ENCODE data around the gene ZNRD2.

ZNRD2 gene

DNA sequence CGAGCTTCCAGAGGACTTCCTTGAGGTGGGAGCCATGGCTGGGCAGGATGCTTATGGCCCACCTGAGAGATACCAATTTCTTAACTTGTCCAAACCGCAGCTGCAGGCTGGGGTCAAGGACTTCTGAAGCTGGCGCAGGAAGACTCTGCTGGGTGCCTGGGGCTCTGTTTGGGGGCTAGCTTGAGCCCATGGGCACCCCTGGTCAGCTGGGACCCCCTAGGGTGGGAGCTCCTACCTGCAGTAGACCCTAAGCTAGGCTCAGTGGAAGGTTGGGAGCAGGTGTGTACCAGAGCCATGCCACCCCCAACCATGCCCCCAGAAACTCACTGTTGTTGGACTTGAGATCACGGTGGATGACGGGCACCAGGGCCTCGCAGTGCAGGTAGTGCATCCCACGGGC lies 42.4 kb downstream of the ZNRD2 start:
- H3K27ac ChIP-seq: no peak overlapping the region
- H3K4me3 ChIP-seq (ENCODE audit: low read depth, low read length): no peak overlapping the region
- H3K27me3 ChIP-seq (ENCODE audit: insufficient read depth, low read depth, severe bottlenecking): no peaks in the 10 kb centered on the region
- peaks cover 40% of the 10 kb centered on the region for H3K36me3 ChIP-seq
- H3K9me3 ChIP-seq (ENCODE audit: severe bottlenecking): no peaks in the 10 kb centered on the region
- DNase-seq: no peak
- TF ChIP-seq, protein P1, sequence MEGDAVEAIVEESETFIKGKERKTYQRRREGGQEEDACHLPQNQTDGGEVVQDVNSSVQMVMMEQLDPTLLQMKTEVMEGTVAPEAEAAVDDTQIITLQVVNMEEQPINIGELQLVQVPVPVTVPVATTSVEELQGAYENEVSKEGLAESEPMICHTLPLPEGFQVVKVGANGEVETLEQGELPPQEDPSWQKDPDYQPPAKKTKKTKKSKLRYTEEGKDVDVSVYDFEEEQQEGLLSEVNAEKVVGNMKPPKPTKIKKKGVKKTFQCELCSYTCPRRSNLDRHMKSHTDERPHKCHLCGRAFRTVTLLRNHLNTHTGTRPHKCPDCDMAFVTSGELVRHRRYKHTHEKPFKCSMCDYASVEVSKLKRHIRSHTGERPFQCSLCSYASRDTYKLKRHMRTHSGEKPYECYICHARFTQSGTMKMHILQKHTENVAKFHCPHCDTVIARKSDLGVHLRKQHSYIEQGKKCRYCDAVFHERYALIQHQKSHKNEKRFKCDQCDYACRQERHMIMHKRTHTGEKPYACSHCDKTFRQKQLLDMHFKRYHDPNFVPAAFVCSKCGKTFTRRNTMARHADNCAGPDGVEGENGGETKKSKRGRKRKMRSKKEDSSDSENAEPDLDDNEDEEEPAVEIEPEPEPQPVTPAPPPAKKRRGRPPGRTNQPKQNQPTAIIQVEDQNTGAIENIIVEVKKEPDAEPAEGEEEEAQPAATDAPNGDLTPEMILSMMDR (IDR thresholded peaks at IDR 0.05; ENCODE audit: low read depth, low read length): no peak

DNA sequence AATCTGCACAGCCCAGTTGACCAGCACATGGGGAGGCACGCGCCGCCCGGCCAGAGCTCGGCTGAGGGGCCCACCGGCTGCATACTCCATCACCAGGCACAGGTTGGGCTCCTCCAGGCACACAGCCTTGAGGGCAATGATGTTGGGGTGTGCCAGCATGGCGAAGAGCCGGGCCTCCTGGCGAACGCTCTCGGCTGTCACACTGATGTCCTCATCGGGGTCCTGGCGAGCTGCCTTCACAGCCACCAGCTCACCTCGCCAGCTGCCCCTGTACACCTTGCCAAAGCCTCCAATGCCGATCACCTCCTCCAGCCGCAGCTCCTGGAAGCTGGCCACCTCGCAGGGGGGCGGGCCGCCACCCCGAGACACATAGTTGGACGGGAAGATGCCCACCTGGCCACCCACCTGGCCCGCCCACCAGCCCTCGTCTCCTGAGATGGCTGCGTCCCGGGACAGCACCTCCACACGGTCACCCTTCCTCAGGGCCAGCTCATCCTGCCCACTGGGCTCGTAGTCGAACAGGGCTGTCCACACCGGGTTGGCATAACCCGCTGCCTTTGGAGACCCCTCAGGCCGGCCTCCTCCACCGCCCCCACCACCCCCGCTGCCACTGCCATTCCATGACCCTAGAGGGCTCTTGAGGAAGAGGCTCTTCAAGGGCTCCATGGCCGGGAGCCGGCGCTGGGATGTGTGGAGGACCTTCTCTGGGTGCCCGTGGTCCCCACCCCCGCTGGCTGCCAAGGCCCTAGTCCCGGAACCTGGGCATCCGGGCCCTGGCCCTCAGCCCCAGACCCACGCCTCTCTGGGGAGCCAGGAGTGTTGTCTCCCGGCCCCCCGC lies 43.0 kb downstream of the ZNRD2 start:
- no peak for DNase-seq
- no peaks in the 10 kb centered on the region for H3K27me3 ChIP-seq (ENCODE audit: insufficient read depth, low read depth, severe bottlenecking)
- peak overlapping the region; percentile 69 for H3K27ac ChIP-seq
- H3K9me3 ChIP-seq (ENCODE audit: severe bottlenecking): no peaks in the 10 kb centered on the region
- H3K4me3 ChIP-seq (ENCODE audit: low read depth, low read length): peak overlapping the region; percentile 54
- peaks cover 46% of the 10 kb centered on the region for H3K36me3 ChIP-seq
- TF ChIP-seq, protein P1 (IDR thresholded peaks at IDR 0.05; ENCODE audit: low read depth, low read length): no peak

DNA sequence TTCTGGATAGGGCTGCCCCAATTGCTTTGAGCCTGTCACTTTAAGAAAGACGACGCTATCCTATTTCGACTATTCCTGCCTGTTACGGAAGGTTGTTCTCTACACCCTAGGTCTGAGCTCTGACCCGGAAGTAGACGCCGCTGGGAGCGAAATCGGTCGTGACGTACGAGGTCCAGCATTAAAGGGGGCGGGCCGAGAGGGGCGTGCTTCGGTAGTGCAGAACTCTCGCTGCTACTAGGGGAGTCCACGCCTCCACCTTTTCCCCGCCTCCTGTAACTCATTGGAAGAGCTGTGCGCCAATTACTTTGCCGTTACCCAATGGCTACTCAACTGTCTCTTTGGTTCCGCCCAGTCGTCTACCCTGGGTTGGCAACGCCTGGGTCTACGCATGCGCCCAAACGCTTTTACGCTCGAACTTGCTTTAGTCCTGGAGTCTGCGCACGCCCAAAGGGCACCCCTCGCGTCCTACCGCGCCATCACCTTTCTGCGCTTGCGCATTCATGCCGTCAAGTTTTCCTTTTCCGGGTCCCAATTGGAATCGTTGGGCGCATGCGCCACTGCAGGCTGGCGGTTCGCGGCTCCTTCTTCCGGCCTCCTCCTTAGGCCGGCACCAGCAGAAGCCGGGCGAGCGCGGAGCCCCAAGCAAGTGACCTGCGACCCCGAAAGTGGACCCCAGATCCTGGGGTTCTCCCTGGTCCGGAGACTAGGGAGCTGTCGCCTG lies 45.1 kb downstream of the ZNRD2 start, which contains the start of gene PCNX3:
Gene PCNX3, plus strand, starts transcription at position 548 of the 721 bp plus-strand sequence. CDS start 536 bp downstream, outside the sequence.
- DNase-seq: peak; percentile 100
- Histone ChIP-seq H3K36me3 (peaks cover 56% of the 10 kb centered on the region), H3K27me3 (ENCODE audit: insufficient read depth, low read depth, severe bottlenecking) (no peaks in the 10 kb centered on the region), H3K9me3 (ENCODE audit: severe bottlenecking) (no peaks in the 10 kb centered on the region), H3K27ac (peak within 1 kb of the TSS; percentile 86), H3K4me3 (ENCODE audit: low read depth, low read length) (peak within 1 kb of the TSS; percentile 71)
- TF ChIP-seq, protein P1 (IDR thresholded peaks at IDR 0.05; ENCODE audit: low read depth, low read length): no peak

DNA sequence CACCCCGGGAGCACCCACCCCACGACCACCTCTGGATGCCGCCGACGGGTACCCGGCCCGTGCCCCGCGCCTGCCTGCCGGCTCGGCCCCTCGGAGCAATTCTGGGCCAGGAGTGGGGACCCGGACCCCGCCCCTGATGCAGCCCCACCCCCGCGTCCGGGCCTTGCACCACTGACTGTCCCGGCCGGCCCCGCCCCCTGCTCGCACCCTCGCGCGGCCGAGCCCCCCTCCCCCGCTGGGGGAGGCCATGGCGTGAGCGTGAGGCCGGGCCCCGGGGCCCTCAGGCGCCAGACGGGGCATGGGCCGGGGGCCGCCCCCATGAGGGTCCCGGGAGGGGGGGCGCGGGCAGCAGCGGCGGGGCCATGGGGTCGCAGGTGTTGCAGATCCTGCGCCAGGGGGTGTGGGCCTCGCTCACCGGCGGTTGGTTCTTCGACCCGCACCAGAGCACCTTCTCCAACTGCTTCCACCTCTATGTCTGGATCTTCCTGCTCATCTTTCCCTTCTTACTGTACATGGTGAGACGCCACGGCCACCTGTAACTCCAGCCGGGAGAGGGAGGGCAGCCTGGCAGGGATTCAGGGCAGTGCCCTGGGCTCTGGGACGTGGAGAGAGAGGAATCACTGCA lies 45.8 kb downstream of the ZNRD2 start:
- TF ChIP-seq, protein P1 (IDR thresholded peaks at IDR 0.05; ENCODE audit: low read depth, low read length): no peak
- Histone ChIP-seq H3K27me3 (ENCODE audit: insufficient read depth, low read depth, severe bottlenecking) (no peaks in the 10 kb centered on the region), H3K36me3 (peaks cover 58% of the 10 kb centered on the region), H3K4me3 (ENCODE audit: low read depth, low read length) (peak overlapping the region; percentile 71), H3K9me3 (ENCODE audit: severe bottlenecking) (no peaks in the 10 kb centered on the region), H3K27ac (peak overlapping the region; percentile 86)
- peak; percentile 69 for DNase-seq

DNA sequence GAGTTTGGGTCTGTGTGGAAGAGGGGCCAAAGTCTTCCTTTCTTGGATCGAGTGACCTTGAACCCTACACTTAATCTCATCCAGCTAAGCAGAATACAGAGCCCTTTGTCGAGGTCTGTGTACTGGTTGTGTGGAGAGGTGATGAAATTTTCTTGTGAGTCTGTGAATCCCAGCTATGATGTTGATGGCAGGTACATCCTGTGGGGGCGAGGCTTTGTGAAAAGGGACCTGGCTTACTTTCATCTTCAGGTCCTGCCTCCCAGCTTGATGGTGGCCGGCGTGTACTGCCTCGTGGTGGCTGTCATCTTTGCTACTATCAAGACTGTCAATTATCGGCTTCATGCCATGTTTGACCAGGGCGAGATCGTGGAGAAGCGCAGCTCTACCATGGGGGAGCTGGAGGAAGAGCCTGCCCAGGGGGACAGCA lies 46.3 kb downstream of the ZNRD2 start:
- DNase-seq: no peak
- Histone ChIP-seq H3K27ac (peak overlapping the region; percentile 86), H3K36me3 (peaks cover 63% of the 10 kb centered on the region), H3K4me3 (ENCODE audit: low read depth, low read length) (peak overlapping the region; percentile 71), H3K9me3 (ENCODE audit: severe bottlenecking) (no peaks in the 10 kb centered on the region), H3K27me3 (ENCODE audit: insufficient read depth, low read depth, severe bottlenecking) (no peaks in the 10 kb centered on the region)
- TF ChIP-seq, protein P1 (IDR thresholded peaks at IDR 0.05; ENCODE audit: low read depth, low read length): no peak
